ENCODE results near the gene SHROOM1. TPM values are rescaled to one million over a fixed set of nuclear protein-coding genes. Genes with fewer than 3 reads are reported as not detected.
"Not testable (repeated sequence)": the region's sequence is repeated elsewhere in the genome, so short reads cannot be mapped to it uniquely, and the experiment has no call there.

Gene SHROOM1
- total and polyA plus RNA-seq, 4 donors: 4.5 to 17.6 (median 8.9) TPM

- no peaks in the 10 kb centered on the region for H3K9me3 ChIP-seq (ENCODE audit: control insufficient read depth, insufficient read depth, low read length)
- 89% methylated on average over 1 of the region's 2 CpGs for WGBS (ENCODE audit: insufficient coverage)
- no peak overlapping the region for H3K4me3 ChIP-seq (ENCODE audit: low read depth, low read length)
- peaks cover 21% of the 10 kb centered on the region for H3K36me3 ChIP-seq (ENCODE audit: control insufficient read depth, insufficient read depth, low read length)
- H3K27ac ChIP-seq (ENCODE audit: low read depth, low read length): no peak overlapping the region
- no peaks in the 10 kb centered on the region for H3K27me3 ChIP-seq (ENCODE audit: control insufficient read depth, insufficient read depth, low read length)
- DNase-seq (ENCODE audit: low read depth in 4 of 6, low spot score in 6 of 6): no peak
- peaks cover 14% of the 10 kb centered on the region for H3K4me1 ChIP-seq (ENCODE audit: control insufficient read depth, insufficient read depth, low read length)
These were observed 40.4 kb upstream of the SHROOM1 start for GRCh38 chr5:132870801-132871200.

GRCh38 chr5:132868754-132869153 is 38.3 kb upstream of the SHROOM1 start:
- peaks cover 18% of the 10 kb centered on the region for H3K4me1 ChIP-seq (ENCODE audit: control insufficient read depth, insufficient read depth, low read length)
- no peak overlapping the region for H3K4me3 ChIP-seq (ENCODE audit: low read depth, low read length)
- WGBS (ENCODE audit: insufficient coverage): 92% methylated on average over 2 of the region's 4 CpGs
- no peaks in the 10 kb centered on the region for H3K9me3 ChIP-seq (ENCODE audit: control insufficient read depth, insufficient read depth, low read length)
- peaks cover 21% of the 10 kb centered on the region for H3K36me3 ChIP-seq (ENCODE audit: control insufficient read depth, insufficient read depth, low read length)
- no peak for DNase-seq (ENCODE audit: low read depth in 4 of 6, low spot score in 6 of 6)
- no peaks in the 10 kb centered on the region for H3K27me3 ChIP-seq (ENCODE audit: control insufficient read depth, insufficient read depth, low read length)
- no peak overlapping the region for H3K27ac ChIP-seq (ENCODE audit: low read depth, low read length)

- Histone ChIP-seq H3K27ac (ENCODE audit: low read depth, low read length) (peak overlapping the region; percentile 98), H3K36me3 (ENCODE audit: control insufficient read depth, insufficient read depth, low read length) (peaks cover 21% of the 10 kb centered on the region), H3K4me3 (ENCODE audit: low read depth, low read length) (peak overlapping the region; percentile 97), H3K9me3 (ENCODE audit: control insufficient read depth, insufficient read depth, low read length) (no peaks in the 10 kb centered on the region), H3K27me3 (ENCODE audit: control insufficient read depth, insufficient read depth, low read length) (no peaks in the 10 kb centered on the region), H3K4me1 (ENCODE audit: control insufficient read depth, insufficient read depth, low read length) (peaks cover 18% of the 10 kb centered on the region)
- DNase-seq (ENCODE audit: low read depth in 4 of 6, low spot score in 6 of 6): no peak
- WGBS (ENCODE audit: insufficient coverage): 0% methylated on average over 8 of the region's 13 CpGs
These were observed 36.6 kb upstream of the SHROOM1 start for GRCh38 chr5:132867046-132867451.

- WGBS (ENCODE audit: insufficient coverage): 0% methylated on average over 55 of the region's 55 CpGs
- H3K9me3 ChIP-seq (ENCODE audit: control insufficient read depth, insufficient read depth, low read length): no peaks in the 10 kb centered on the region
These were observed 36.0 kb upstream of the SHROOM1 start, which contains the start of the genes GDF9 and UQCRQ for GRCh38 chr5:132866342-132867045. TSS of gene GDF9 (minus strand) at chr5:132866469. CDS start at chr5:132864533, 1,936 bp downstream. TSS of gene UQCRQ (plus strand) at chr5:132866642. CDS start at chr5:132866882, 240 bp downstream.

DNA sequence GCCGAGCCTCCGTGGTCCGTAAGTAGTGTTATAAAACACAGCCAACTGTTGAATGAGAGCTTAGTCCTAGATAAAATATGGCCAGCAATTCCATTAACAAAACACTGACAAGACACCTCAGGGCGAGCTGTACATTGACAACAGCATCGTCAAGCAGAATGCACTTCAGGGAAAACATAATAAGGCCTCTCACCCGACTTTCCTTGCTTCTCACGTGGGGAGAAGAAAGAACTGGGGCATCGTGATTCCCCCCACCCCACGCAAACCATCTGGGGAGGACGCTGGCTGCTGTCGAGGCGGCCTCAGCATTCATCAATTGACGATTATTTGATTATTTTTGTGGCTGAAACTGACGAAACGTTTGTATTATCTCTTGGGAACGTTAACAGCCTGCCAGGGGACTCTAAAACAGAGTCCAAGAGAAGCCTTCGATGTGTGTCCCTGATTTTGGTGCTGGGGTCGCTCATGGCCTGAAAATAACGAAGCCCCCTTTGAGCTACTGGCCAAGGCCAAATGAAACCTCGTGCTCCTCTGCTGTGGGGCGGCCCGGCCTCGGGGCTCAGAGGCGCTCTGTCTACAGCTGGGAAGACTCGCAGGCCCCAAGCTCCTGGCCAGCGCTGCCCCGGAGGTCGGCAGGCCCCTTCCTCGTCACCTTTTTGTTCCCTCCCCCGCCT is 35.4 kb upstream of the SHROOM1 start:
- Histone ChIP-seq H3K4me1 (ENCODE audit: control insufficient read depth, insufficient read depth, low read length) (peaks cover 18% of the 10 kb centered on the region), H3K9me3 (ENCODE audit: control insufficient read depth, insufficient read depth, low read length) (no peaks in the 10 kb centered on the region), H3K27me3 (ENCODE audit: control insufficient read depth, insufficient read depth, low read length) (no peaks in the 10 kb centered on the region), H3K4me3 (ENCODE audit: low read depth, low read length) (peak overlapping the region; percentile 97), H3K27ac (ENCODE audit: low read depth, low read length) (peak overlapping the region; percentile 98), H3K36me3 (ENCODE audit: control insufficient read depth, insufficient read depth, low read length) (peaks cover 21% of the 10 kb centered on the region)
- no peak for DNase-seq (ENCODE audit: low read depth in 4 of 6, low spot score in 6 of 6)
- 11% methylated on average over 20 of the region's 30 CpGs for WGBS (ENCODE audit: insufficient coverage)

More at GRCh38 chr5:132866342-132867045, 36.0 kb upstream of the SHROOM1 start, which contains the start of the genes GDF9 and UQCRQ:
- Histone ChIP-seq H3K27me3 (ENCODE audit: control insufficient read depth, insufficient read depth, low read length) (no peaks in the 10 kb centered on the region), H3K27ac (ENCODE audit: low read depth, low read length) (peak within 1 kb of the TSS; percentile 98), H3K4me3 (ENCODE audit: low read depth, low read length) (peak within 1 kb of the TSS; percentile 97), H3K4me1 (ENCODE audit: control insufficient read depth, insufficient read depth, low read length) (peaks cover 18% of the 10 kb centered on the region), H3K36me3 (ENCODE audit: control insufficient read depth, insufficient read depth, low read length) (peaks cover 21% of the 10 kb centered on the region)
- DNase-seq (ENCODE audit: low read depth in 4 of 6, low spot score in 6 of 6): peak; percentile 99 to 100 (median 100)

DNA sequence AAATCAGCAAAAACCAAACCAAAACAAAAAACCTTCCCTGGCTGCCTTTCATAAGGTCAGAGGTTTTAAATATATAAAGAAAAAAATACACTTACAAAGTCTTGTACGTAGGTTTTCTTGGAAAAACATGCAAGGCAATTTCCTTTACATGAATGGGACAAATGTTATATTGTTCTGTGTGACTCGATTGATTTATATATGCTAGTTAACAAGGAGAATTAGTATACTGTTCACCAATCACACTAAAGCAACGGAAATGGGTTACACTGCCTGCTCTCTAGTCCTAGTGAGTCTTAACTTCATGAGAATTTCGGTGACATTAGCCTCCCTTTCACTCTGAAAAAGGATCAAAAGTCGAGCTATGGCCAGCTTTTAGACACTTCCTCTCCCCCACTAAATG is 30.3 kb upstream of the SHROOM1 start:
- H3K9me3 ChIP-seq (ENCODE audit: control insufficient read depth, insufficient read depth, low read length): no peaks in the 10 kb centered on the region
- 72% methylated on average over 3 of the region's 5 CpGs for WGBS (ENCODE audit: insufficient coverage)
- DNase-seq (ENCODE audit: low read depth in 4 of 6, low spot score in 6 of 6): no peak

DNA sequence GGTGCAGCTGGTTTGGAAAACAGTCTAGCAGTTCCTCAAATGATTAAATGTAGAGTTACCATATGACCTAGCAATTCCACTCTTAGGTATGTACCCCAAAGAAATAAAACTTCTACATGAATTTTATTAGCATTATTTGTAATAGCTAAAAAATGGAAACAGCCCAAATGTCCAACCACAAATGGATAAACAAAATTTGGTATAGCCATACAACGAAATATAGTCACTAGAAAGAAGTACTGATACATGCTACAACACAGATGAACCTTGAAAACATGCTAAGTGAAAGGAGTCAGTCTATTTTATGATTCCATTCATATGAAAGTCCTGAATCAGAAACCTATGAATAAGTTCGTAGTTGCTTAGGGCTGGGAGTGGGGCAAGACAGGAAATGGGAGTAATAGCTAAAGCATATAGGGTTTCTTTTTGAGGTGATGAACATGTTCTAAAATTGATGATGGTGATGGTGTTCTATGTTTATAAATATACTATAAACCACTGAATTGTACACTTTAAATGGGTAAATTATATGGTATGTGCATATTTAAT is 29.5 kb upstream of the SHROOM1 start:
- H3K36me3 ChIP-seq (ENCODE audit: control insufficient read depth, insufficient read depth, low read length): no peaks in the 10 kb centered on the region
- H3K4me3 ChIP-seq (ENCODE audit: low read depth, low read length): no peak overlapping the region
- H3K27ac ChIP-seq (ENCODE audit: low read depth, low read length): no peak overlapping the region
- H3K4me1 ChIP-seq (ENCODE audit: control insufficient read depth, insufficient read depth, low read length): no peaks in the 10 kb centered on the region
- no peaks in the 10 kb centered on the region for H3K27me3 ChIP-seq (ENCODE audit: control insufficient read depth, insufficient read depth, low read length)
- no peak for DNase-seq (ENCODE audit: low read depth in 4 of 6, low spot score in 6 of 6)
- H3K9me3 ChIP-seq (ENCODE audit: control insufficient read depth, insufficient read depth, low read length): no peaks in the 10 kb centered on the region
- no CpG with 5 or more reads among the region's 2 CpGs for WGBS (ENCODE audit: insufficient coverage)

More for the DNA sequence above, 30.3 kb upstream of the SHROOM1 start:
- Histone ChIP-seq H3K27ac (ENCODE audit: low read depth, low read length) (no peak overlapping the region), H3K4me1 (ENCODE audit: control insufficient read depth, insufficient read depth, low read length) (peaks cover 4% of the 10 kb centered on the region), H3K36me3 (ENCODE audit: control insufficient read depth, insufficient read depth, low read length) (no peaks in the 10 kb centered on the region), H3K4me3 (ENCODE audit: low read depth, low read length) (no peak overlapping the region), H3K27me3 (ENCODE audit: control insufficient read depth, insufficient read depth, low read length) (no peaks in the 10 kb centered on the region)

- H3K9me3 ChIP-seq (ENCODE audit: control insufficient read depth, insufficient read depth, low read length): no peaks in the 10 kb centered on the region
- no peaks in the 10 kb centered on the region for H3K4me1 ChIP-seq (ENCODE audit: control insufficient read depth, insufficient read depth, low read length)
- 86% methylated on average over 1 of the region's 3 CpGs for WGBS (ENCODE audit: insufficient coverage)
- no peaks in the 10 kb centered on the region for H3K36me3 ChIP-seq (ENCODE audit: control insufficient read depth, insufficient read depth, low read length)
- no peak for DNase-seq (ENCODE audit: low read depth in 4 of 6, low spot score in 6 of 6)
- H3K4me3 ChIP-seq (ENCODE audit: low read depth, low read length): no peak overlapping the region
- no peak overlapping the region for H3K27ac ChIP-seq (ENCODE audit: low read depth, low read length)
- H3K27me3 ChIP-seq (ENCODE audit: control insufficient read depth, insufficient read depth, low read length): no peaks in the 10 kb centered on the region
These were observed 25.6 kb upstream of the SHROOM1 start for GRCh38 chr5:132856011-132856410.

DNA sequence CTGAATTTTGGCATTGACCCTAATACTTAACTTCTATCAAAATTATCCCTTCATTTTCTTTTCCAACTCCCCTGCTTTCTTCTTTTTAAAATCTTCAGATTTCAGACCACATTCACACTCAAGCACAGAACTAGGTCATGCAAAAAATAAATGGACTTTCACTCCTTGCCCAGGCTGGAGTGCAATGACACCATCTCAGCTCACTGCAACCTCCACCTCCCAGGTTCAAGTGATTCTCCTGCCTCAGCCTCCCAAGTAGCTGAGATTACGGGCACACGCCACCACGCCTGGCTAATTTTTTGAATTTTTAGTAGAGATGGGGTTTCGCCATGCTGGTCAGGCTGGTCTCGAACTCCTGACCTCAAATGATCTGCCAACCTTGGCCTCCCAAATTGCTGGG is 24.5 kb upstream of the SHROOM1 start:
- not testable (repeated sequence) for H3K27ac ChIP-seq (ENCODE audit: low read depth, low read length); H3K4me3 ChIP-seq (ENCODE audit: low read depth, low read length); H3K36me3 ChIP-seq (ENCODE audit: control insufficient read depth, insufficient read depth, low read length); DNase-seq (ENCODE audit: low read depth in 4 of 6, low spot score in 6 of 6); H3K4me1 ChIP-seq (ENCODE audit: control insufficient read depth, insufficient read depth, low read length); H3K9me3 ChIP-seq (ENCODE audit: control insufficient read depth, insufficient read depth, low read length); H3K27me3 ChIP-seq (ENCODE audit: control insufficient read depth, insufficient read depth, low read length)
- WGBS (ENCODE audit: insufficient coverage): 95% methylated on average over 5 of the region's 5 CpGs

Measured in spinal cord (tissue), 10 donors.